H1 (cell line): ENCODE measurements around the gene SIX3. TPM values are rescaled to one million over a fixed set of nuclear protein-coding genes. Genes with fewer than 3 reads are reported as not detected.

Source experiments
- CTCF ChIA-PET: fragments of 300-600 bp; sonication (Branson Sonifier 250); formaldehyde crosslinking; loops from one replicate; lab custom pipeline; 2021; ENCODE audit not compliant: partially characterized antibody; lab: Charles Lee
- POLR2A ChIA-PET: fragments of 300-600 bp; sonication (Branson Sonifier 250); formaldehyde crosslinking; loops from one replicate; lab custom pipeline; 2021; ENCODE audit warnings: inconsistent platforms; ENCODE audit not compliant: partially characterized antibody; lab: Charles Lee
- DNase-seq, 2 experiments: peaks; one replicate each; pipeline versions ENCODE4 v3.0.0 to v3.0.0-alpha.2; 2010 to 2022; ENCODE audit warnings: low spot score in 2 of 2, low read depth in 1 of 2, mixed read lengths in 1 of 2
- FAIRE-seq: peaks from 2 replicates; lab custom pipeline; 2011; peaks lifted over from hg19 to GRCh38; lab: Jason Lieb, UNC
- H2AFZ ChIP-seq: 2 replicates; pipeline ENCODE4 v1.8.1; 2012; ENCODE audit warnings: low read length, inconsistent platforms
- H2AK5ac ChIP-seq: 2 replicates; pipeline ENCODE4 v1.6.1; 2013; ENCODE audit warnings: low read depth, low read length
- H2BK120ac ChIP-seq: replicated peaks from 2 replicates; pipeline ENCODE3; 2013; ENCODE audit warnings: low read depth, low read length, inconsistent platforms
- H2BK12ac ChIP-seq: 2 replicates; pipeline ENCODE4 v1.6.1; 2013; ENCODE audit warnings: low read depth, low read length
- H2BK15ac ChIP-seq: 2 replicates; pipeline ENCODE4 v1.6.1; 2013; ENCODE audit warnings: low read length
- H2BK20ac ChIP-seq: 2 replicates; pipeline ENCODE4 v1.6.1; 2013; ENCODE audit warnings: low read length
- H2BK5ac ChIP-seq: 2 replicates; pipeline ENCODE4 v1.6.1; 2013; ENCODE audit warnings: low read depth, low read length
- H3K14ac ChIP-seq: 2 replicates; pipeline ENCODE4 v1.6.1; 2013; ENCODE audit warnings: inconsistent platforms; ENCODE audit not compliant: insufficient read length
- H3K18ac ChIP-seq: 2 replicates; pipeline ENCODE4 v1.6.1; 2013; ENCODE audit warnings: low read length; ENCODE audit errors: extremely low read depth
- H3K23ac ChIP-seq: 2 replicates; pipeline ENCODE4 v1.6.1; 2013; ENCODE audit warnings: inconsistent platforms; ENCODE audit not compliant: insufficient read length
- H3K23me2 ChIP-seq: 2 replicates; pipeline ENCODE4 v1.6.1; 2013; ENCODE audit warnings: low read depth, low read length
- H3K27ac ChIP-seq: 2 replicates; pipeline ENCODE4 v1.6.1; 2011; ENCODE audit warnings: low read depth, low read length, inconsistent platforms
- H3K27me3 ChIP-seq, 4 experiments: replicated peaks in 1 of 4; 1 replicate in 1 of 4; 2 replicates in 3 of 4; pipeline versions ENCODE4 v1.6.1 to v1.8.1; 2011 to 2013; ENCODE audit warnings: low read length in 3 of 4, mild to moderate bottlenecking in 3 of 4, inconsistent platforms in 2 of 4, mixed read lengths in 2 of 4, moderate library complexity in 1 of 4; ENCODE audit not compliant: control insufficient read depth in 3 of 4, insufficient read depth in 3 of 4; ENCODE audit errors: extremely low read depth in 1 of 4
- H3K36me3 ChIP-seq, 4 experiments: 2 replicates each; pipeline versions ENCODE4 v1.6.1 to v1.8.1; 2011 to 2013; ENCODE audit warnings: mild to moderate bottlenecking in 4 of 4, low read length in 3 of 4, moderate library complexity in 2 of 4, control low read depth in 1 of 4, inconsistent platforms in 1 of 4; ENCODE audit not compliant: insufficient read depth in 4 of 4, control insufficient read depth in 2 of 4
- H3K4ac ChIP-seq: replicated peaks from 2 replicates; pipeline ENCODE3; 2013; ENCODE audit warnings: low read length, low read depth, mixed read lengths, inconsistent platforms; ENCODE audit not compliant: insufficient read length
- H3K4me1 ChIP-seq, 4 experiments: replicated peaks in 1 of 4; 1 replicate in 1 of 4; 2 replicates in 3 of 4; pipeline versions ENCODE4 v1.6.1 to v1.8.1; 2011 to 2013; ENCODE audit warnings: low read length in 3 of 4, inconsistent platforms in 2 of 4, mixed read lengths in 1 of 4; ENCODE audit not compliant: insufficient read depth in 4 of 4, control insufficient read depth in 3 of 4
- H3K4me2 ChIP-seq, 2 experiments: 2 replicates each; pipeline versions ENCODE4 v1.6.1 to v1.8.1; 2011 to 2013; ENCODE audit warnings: low read depth in 2 of 2, low read length in 2 of 2, control low read depth in 1 of 2, inconsistent platforms in 1 of 2, mild to moderate bottlenecking in 1 of 2; ENCODE audit not compliant: insufficient read depth in 1 of 2
- H3K4me3 ChIP-seq, 4 experiments: fragments of 200-600, 300-600 bp in 1 of 4; sonication (generic), shearing (Covaris generic), sonication (Bioruptor Twin) in 1 of 4; 2 replicates each; pipeline versions ENCODE4 v1.5.1 to v1.8.1; 2011 to 2016; ENCODE audit warnings: low read length in 4 of 4, low read depth in 3 of 4, control low read depth in 2 of 4, inconsistent platforms in 2 of 4, mild to moderate bottlenecking in 2 of 4, mixed read lengths in 1 of 4, moderate library complexity in 1 of 4; ENCODE audit not compliant: insufficient read depth in 2 of 4; ENCODE audit errors: extremely low read depth in 1 of 4
- H3K56ac ChIP-seq: replicated peaks from 2 replicates; pipeline ENCODE3; 2013; ENCODE audit warnings: low read depth, mild to moderate bottlenecking, mixed read lengths, low read length, inconsistent platforms; ENCODE audit not compliant: insufficient read length
- H3K79me1 ChIP-seq: 2 replicates; pipeline ENCODE4 v1.6.1; 2013; ENCODE audit warnings: low read depth, low read length, control low read depth
- H3K79me2 ChIP-seq, 2 experiments: 2 replicates each; pipeline versions ENCODE4 v1.6.1 to v1.8.1; 2012 to 2013; ENCODE audit warnings: low read length in 2 of 2, mild to moderate bottlenecking in 2 of 2, inconsistent platforms in 1 of 2; ENCODE audit not compliant: insufficient read depth in 2 of 2, control insufficient read depth in 1 of 2
- H3K9ac ChIP-seq, 4 experiments: replicated peaks in 1 of 4; 1 replicate in 1 of 4; 2 replicates in 3 of 4; pipeline versions ENCODE4 v1.6.1 to v1.8.1; 2011 to 2013; ENCODE audit warnings: low read depth in 3 of 4, low read length in 3 of 4, control low read depth in 2 of 4, mild to moderate bottlenecking in 2 of 4, moderate library complexity in 2 of 4, inconsistent platforms in 1 of 4; ENCODE audit errors: extremely low read depth in 1 of 4
- H3K9me3 ChIP-seq, 2 experiments: 2 replicates each; pipeline versions ENCODE4 v1.6.1 to v1.8.1; 2012 to 2013; ENCODE audit warnings: mild to moderate bottlenecking in 2 of 2, moderate library complexity in 2 of 2, control low read depth in 1 of 2, inconsistent platforms in 1 of 2, low read depth in 1 of 2, low read length in 1 of 2, mixed read lengths in 1 of 2; ENCODE audit not compliant: insufficient read depth in 2 of 2
- H4K20me1 ChIP-seq, 2 experiments: replicated peaks in 1 of 2; 2 replicates each; pipeline versions ENCODE3 to v1.8.1; 2011 to 2013; ENCODE audit warnings: inconsistent platforms in 2 of 2, low read length in 2 of 2, mild to moderate bottlenecking in 1 of 2; ENCODE audit not compliant: insufficient read depth in 2 of 2, control insufficient read depth in 1 of 2
- H4K5ac ChIP-seq: 2 replicates; pipeline ENCODE4 v1.6.1; 2013; ENCODE audit warnings: low read length, low read depth, mixed read lengths, inconsistent platforms; ENCODE audit not compliant: insufficient read length
- H4K8ac ChIP-seq: 2 replicates; pipeline ENCODE4 v1.8.0; 2013; ENCODE audit warnings: mild to moderate bottlenecking, moderate library complexity, low read length, inconsistent platforms; ENCODE audit not compliant: insufficient read depth; ENCODE audit errors: extremely low read depth
- H4K91ac ChIP-seq: replicated peaks from 2 replicates; pipeline ENCODE3; 2013; ENCODE audit warnings: low read length, mixed read lengths, inconsistent platforms; ENCODE audit not compliant: insufficient read length
- CBX5 ChIP-seq: fragments of 300-800, 300-1000 bp; sonication (generic); IDR thresholded peaks from 2 replicates; pipeline ENCODE4 v1.7.1; 2016; ENCODE audit warnings: antibody characterized with exemption, low read length, low read depth
- FOSL1 ChIP-seq: IDR thresholded peaks from 2 replicates; pipeline ENCODE4 v1.6.1; 2011; ENCODE audit warnings: mild to moderate bottlenecking, low read depth, low read length, moderate library complexity; ENCODE audit not compliant: insufficient read depth
- WGBS, 2 experiments: shearing (Covaris generic) in 1 of 2; methylation state at CpG; one replicate each; pipeline versions ENCODE4 v1.1.6 to v1.1.7; 2013 to 2015; ENCODE audit warnings: low lambda C conversion rate in 2 of 2, mixed read lengths in 2 of 2, inconsistent platforms in 1 of 2, low coverage in 1 of 2, missing lambda C conversion rate in 1 of 2; ENCODE audit not compliant: insufficient replicate concordance in 2 of 2, insufficient coverage in 1 of 2, insufficient read length in 1 of 2; ENCODE audit errors: extremely low coverage in 1 of 2, missing lambda C conversion rate in 1 of 2; 5-methylcytosine and 5-hydroxymethylcytosine counted together
- polyA plus RNA-seq, 7 experiments: library from polyadenylated mRNA; depleted of rRNA in 3 of 7; stranded (reverse) in 5 of 7; unstranded in 2 of 7; fragments of >200 nt in 5 of 7; fragments of 200-250 nt in 2 of 7; gene quantifications; 1 replicate in 5 of 7; 2 replicates in 1 of 7; 4 replicates in 1 of 7; pipeline versions ENCODE4 v1.2.1 to v1.2.3, GENCODE V29; 2011 to 2013; ENCODE audit warnings: missing spikeins in 2 of 7, mixed read lengths in 2 of 7
- total RNA-seq: library from RNA; stranded (reverse); fragmentation: NEBNext Ultra II Directional; extraction: Animal tissue kit (Norgen Biotek cat#: 25700); gene quantifications from 2 replicates; pipeline ENCODE4 v1.2.1, GENCODE V29; 2021

Gene SIX3
- total and polyA plus RNA-seq, 2 of the 8 experiments (the other 6 are each of a cell fraction or from before 2014, with no cell fraction given): 0.02 to 0.19 TPM

GRCh38 chr2:44922776-44923175, 18.7 kb upstream of the SIX3 start:
- H2BK5ac ChIP-seq: no peak overlapping the region
- TF ChIP-seq CBX5: no peak
- TF ChIP-seq FOSL1: no peak

More at GRCh38 chr2:44922776-44923175, 18.7 kb upstream of the SIX3 start:
- Histone ChIP-seq H3K79me2 (no peaks in the 10 kb centered on the region), H4K8ac (no peak overlapping the region), H3K23ac (no peak overlapping the region), H3K14ac (no peak overlapping the region), H2BK15ac (no peak overlapping the region), H4K5ac (no peak overlapping the region), H3K79me1 (no peaks in the 10 kb centered on the region; the same call in 1 of the 2 replicates), H2BK120ac (no peak overlapping the region), H3K27ac (no peak overlapping the region), H2BK12ac (no peak overlapping the region), H4K20me1 (peaks cover 0 to 3% of the 10 kb centered on the region in 2 experiments), H3K23me2 (peaks cover 3% of the 10 kb centered on the region; the same call in 1 of the 2 replicates), H4K91ac (no peak overlapping the region), H3K9me3 (no peaks in the 10 kb centered on the region), H3K36me3 (no peaks in the 10 kb centered on the region), H3K9ac (no peak overlapping the region), H3K27me3 (peaks cover 6 to 42% (median 33%) of the 10 kb centered on the region in 4 experiments), H3K4ac (no peak overlapping the region), H3K4me3 (no peak overlapping the region), H2BK20ac (no peak overlapping the region), H3K18ac (no peak overlapping the region), H2AFZ (no peak overlapping the region), H3K4me1 (peaks cover under 1 to 10% (median 5%) of the 10 kb centered on the region in 4 experiments; a peak in 5 of 7 replicates), H3K56ac (no peak overlapping the region), H2AK5ac (no peak overlapping the region), H3K4me2 (no peak overlapping the region)
- ChIA-PET CTCF (interaction anchor here (0.7 to 1.8 kb wide), 9 partner anchors 8 to 890 kb away, joined by 3 to 4 read pairs (median 3); no protein-coding TSS in a partner anchor), POLR2A (interaction anchor here (1.3 kb wide), 1 partner anchor 120 kb away, joined by 3 read pairs; no protein-coding TSS in a partner anchor)
- DNase-seq (no peak), FAIRE-seq (no peak)
- 86% methylated on average over 6 of the region's 6 CpGs; no CpG with 5 or more reads in 1 of the 2 experiments for WGBS, 2 experiments
